Measurements from ENCODE around the gene RPL18.

Gene RPL18

GRCh38 chr19:48629297-48629598, 10.3 kb upstream of the RPL18 start:
- DNase-seq, result no peak

GRCh38 chr19:48628486-48629296, 9.7 kb upstream of the RPL18 start:
- DNase-seq, result no peak

- DNase-seq, result no peak
Observed at GRCh38 chr19:48627865-48628314, 8.9 kb upstream of the RPL18 start.

- no peak for DNase-seq
Observed at GRCh38 chr19:48627201-48627864, 8.4 kb upstream of the RPL18 start.

- no peak for DNase-seq
Observed at GRCh38 chr19:48625891-48626327, 6.9 kb upstream of the RPL18 start.

GRCh38 chr19:48624791-48625723, 6.1 kb upstream of the RPL18 start:
- no peak for DNase-seq

- DNase-seq, result peak; percentile 94
Observed at GRCh38 chr19:48624067-48624594, 5.2 kb upstream of the RPL18 start.

- no peak for DNase-seq
Observed at GRCh38 chr19:48623556-48624066, 4.6 kb upstream of the RPL18 start.

GRCh38 chr19:48619692-48620585, 961 bp upstream of the RPL18 start:
- no peak for DNase-seq

GRCh38 chr19:48618278-48618915, 581 bp downstream of the RPL18 start:
- DNase-seq, result no peak

- DNase-seq, result no peak
Observed at GRCh38 chr19:48617146-48617937, 1.6 kb downstream of the RPL18 start.

GRCh38 chr19:48616491-48617056, 2.4 kb downstream of the RPL18 start:
- DNase-seq, result no peak

- no peak for DNase-seq
Observed at GRCh38 chr19:48616041-48616436, 2.9 kb downstream of the RPL18 start.

GRCh38 chr19:48615231-48616040, 3.5 kb downstream of the RPL18 start:
- DNase-seq, result no peak

- DNase-seq, result no peak
Observed at GRCh38 chr19:48614436-48615230, 4.3 kb downstream of the RPL18 start, which contains the start of gene FAM83E. FAM83E (minus strand) TSS chr19:48615076; CDS start chr19:48613372, 1,704 bp downstream.

GRCh38 chr19:48613852-48614435, 5.0 kb downstream of the RPL18 start:
- DNase-seq, result no peak

- no peak for DNase-seq
Observed at GRCh38 chr19:48613024-48613851, 5.7 kb downstream of the RPL18 start.
